Middle frontal gyrus (tissue), 1 donor: ENCODE results near the gene GUCY2C.
"Not testable (repeated sequence)": the region's sequence is repeated elsewhere in the genome, so short reads cannot be mapped to it uniquely, and the experiment has no call there.

Experiments used
- DNase-seq: peaks from one replicate; pipeline ENCODE4 v3.0.0-alpha.2; 2015; ENCODE audit warnings: low spot score; ENCODE audit errors: extremely low spot score

Gene GUCY2C

GRCh38 chr12:14682231-14682630, 14.2 kb downstream of the GUCY2C start:
- DNase-seq, result not testable (repeated sequence)

GRCh38 chr12:14681625-14682024, 14.8 kb downstream of the GUCY2C start:
- no peak for DNase-seq

- no peak for DNase-seq
These were observed 15.2 kb downstream of the GUCY2C start for GRCh38 chr12:14681190-14681589.

GRCh38 chr12:14678547-14679150, 17.8 kb downstream of the GUCY2C start:
- DNase-seq, result no peak

- DNase-seq, result no peak
These were observed 27.8 kb downstream of the GUCY2C start for GRCh38 chr12:14668591-14668990.

GRCh38 chr12:14665354-14666348, 30.7 kb downstream of the GUCY2C start:
- DNase-seq, result no peak

- peak; percentile 12 for DNase-seq
These were observed 31.9 kb downstream of the GUCY2C start for GRCh38 chr12:14664434-14665023.

GRCh38 chr12:14663002-14663401, 33.4 kb downstream of the GUCY2C start:
- DNase-seq, result no peak

GRCh38 chr12:14656846-14657245, 39.6 kb downstream of the GUCY2C start:
- DNase-seq, result no peak

- DNase-seq, result no peak
These were observed 41.1 kb downstream of the GUCY2C start for GRCh38 chr12:14655284-14655683.

- DNase-seq, result no peak
These were observed 41.6 kb downstream of the GUCY2C start for GRCh38 chr12:14654842-14655241.

GRCh38 chr12:14654416-14654815, 42.0 kb downstream of the GUCY2C start:
- no peak for DNase-seq

GRCh38 chr12:14652483-14652882, 43.9 kb downstream of the GUCY2C start:
- no peak for DNase-seq

- no peak for DNase-seq
These were observed 45.0 kb downstream of the GUCY2C start for GRCh38 chr12:14651371-14651770.

GRCh38 chr12:14650789-14651188, 45.6 kb downstream of the GUCY2C start:
- no peak for DNase-seq

- DNase-seq, result no peak
These were observed 49.2 kb downstream of the GUCY2C start for GRCh38 chr12:14647028-14647750.

GRCh38 chr12:14643251-14643650, 53.1 kb downstream of the GUCY2C start:
- no peak for DNase-seq

GRCh38 chr12:14638066-14638465, 58.3 kb downstream of the GUCY2C start:
- no peak for DNase-seq

- no peak for DNase-seq
These were observed 60.6 kb downstream of the GUCY2C start for GRCh38 chr12:14635776-14636175.

- no peak for DNase-seq
These were observed 65.6 kb downstream of the GUCY2C start for GRCh38 chr12:14630793-14631192.
